VCaP (cell line): Measurements from ENCODE around the gene PTGFRN.
"Not testable (repeated sequence)": the region's sequence is repeated elsewhere in the genome, so short reads cannot be mapped to it uniquely, and the experiment has no call there.

ENCODE experiments used
- H3K27ac ChIP-seq: fragments of 450-650 bp; 2 replicates; pipeline ENCODE4 v1.5.1; 2017
- CTCF ChIP-seq: fragments of 450-650 bp; conservative IDR thresholded peaks from 2 replicates; pipeline ENCODE4 v1.5.1; 2017; ENCODE audit warnings: mild to moderate bottlenecking, moderate library complexity

Gene PTGFRN

GRCh38 chr1:116909512-116910378 is at the start of gene PTGFRN:
PTGFRN (plus strand) TSS chr1:116909916; CDS start chr1:116910204, 288 bp downstream.
- H3K27ac ChIP-seq, result peak within 1 kb of the TSS; percentile 81
- no peak for TF ChIP-seq CTCF

- H3K27ac ChIP-seq, result not testable (repeated sequence)
These were observed 49.5 kb upstream of the PTGFRN start for GRCh38 chr1:116860167-116860566.

- no peak overlapping the region for H3K27ac ChIP-seq
- TF ChIP-seq CTCF, result no peak
These were observed 48.6 kb upstream of the PTGFRN start for GRCh38 chr1:116861137-116861536.

GRCh38 chr1:116863031-116863430 is 46.7 kb upstream of the PTGFRN start:
- not testable (repeated sequence) for H3K27ac ChIP-seq

GRCh38 chr1:116866478-116866877 is 43.2 kb upstream of the PTGFRN start:
- not testable (repeated sequence) for H3K27ac ChIP-seq

- H3K27ac ChIP-seq, result no peak overlapping the region
- no peak for TF ChIP-seq CTCF
These were observed 41.3 kb upstream of the PTGFRN start for GRCh38 chr1:116868385-116868784.

- H3K27ac ChIP-seq, result no peak overlapping the region
- TF ChIP-seq CTCF, result no peak
These were observed 40.1 kb upstream of the PTGFRN start for GRCh38 chr1:116869611-116870010.

- TF ChIP-seq CTCF, result no peak
These were observed 39.4 kb upstream of the PTGFRN start for GRCh38 chr1:116870300-116870699.

GRCh38 chr1:116871779-116872146 is 38.0 kb upstream of the PTGFRN start:
- H3K27ac ChIP-seq, result no peak overlapping the region
- TF ChIP-seq CTCF, result no peak

More at GRCh38 chr1:116870300-116870699, 39.4 kb upstream of the PTGFRN start:
- H3K27ac ChIP-seq, result no peak overlapping the region
